Measurements from ENCODE around the gene DNAJC22. TPM values are rescaled to one million over a fixed set of nuclear protein-coding genes. Genes with fewer than 3 reads are reported as not detected.
A peak's percentile ranks its signal among the peaks of the same experiment; 100 is the strongest.

Gene DNAJC22
- total and polyA plus RNA-seq, 2 experiments from 2014 or later, result 0.33 to 0.48 TPM

DNA sequence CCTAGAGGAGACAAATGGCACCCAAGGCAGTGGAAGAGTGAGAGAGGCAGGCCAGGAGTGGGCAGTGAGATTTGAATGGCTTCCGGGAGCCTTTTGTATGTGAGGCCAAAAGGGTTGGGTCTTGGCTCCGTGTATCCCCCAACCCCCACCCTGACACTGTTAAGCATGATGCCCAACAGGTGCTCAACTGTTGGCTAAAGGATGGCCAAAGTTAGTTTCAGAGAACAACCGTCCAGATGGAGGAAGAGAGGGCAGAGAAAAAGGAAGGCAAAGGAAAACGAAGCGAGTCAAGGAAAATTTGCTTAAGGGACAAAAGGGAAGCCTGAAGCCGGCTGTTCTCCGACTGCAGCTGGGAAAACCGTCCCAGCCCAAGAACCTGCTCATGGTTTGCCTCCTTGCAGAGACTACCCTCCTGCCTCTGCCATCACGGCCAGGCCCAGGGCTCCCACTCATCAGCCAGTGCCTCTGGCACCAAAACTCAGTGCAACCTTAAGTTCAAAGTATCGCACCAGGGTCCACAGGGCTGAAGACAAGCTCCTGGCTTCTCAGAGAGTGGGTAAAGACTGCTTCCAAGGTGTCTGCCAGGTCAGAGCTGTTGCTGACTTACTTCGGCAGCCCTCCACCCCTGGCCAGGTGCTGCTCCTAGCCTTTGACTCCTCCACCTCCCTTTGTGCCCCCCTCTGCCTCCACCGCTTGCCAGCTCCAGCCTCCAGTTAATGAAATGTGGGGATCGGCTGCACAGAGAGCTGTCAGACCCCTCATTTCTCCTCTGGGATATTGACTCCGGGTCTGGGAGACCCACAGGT is 5.5 kb upstream of the DNAJC22 start:
- DNase-seq (ENCODE audit: low read depth in 1 of 2, low spot score in 1 of 2), result no peak
- H3K9me3 ChIP-seq (ENCODE audit: low read depth), result no peaks in the 10 kb centered on the region
- H3K4me1 ChIP-seq (ENCODE audit: low read depth), result peaks cover 12% of the 10 kb centered on the region
- H3K36me3 ChIP-seq, result no peaks in the 10 kb centered on the region
- H3K4me3 ChIP-seq, result no peak overlapping the region
- TF ChIP-seq, protein P1, sequence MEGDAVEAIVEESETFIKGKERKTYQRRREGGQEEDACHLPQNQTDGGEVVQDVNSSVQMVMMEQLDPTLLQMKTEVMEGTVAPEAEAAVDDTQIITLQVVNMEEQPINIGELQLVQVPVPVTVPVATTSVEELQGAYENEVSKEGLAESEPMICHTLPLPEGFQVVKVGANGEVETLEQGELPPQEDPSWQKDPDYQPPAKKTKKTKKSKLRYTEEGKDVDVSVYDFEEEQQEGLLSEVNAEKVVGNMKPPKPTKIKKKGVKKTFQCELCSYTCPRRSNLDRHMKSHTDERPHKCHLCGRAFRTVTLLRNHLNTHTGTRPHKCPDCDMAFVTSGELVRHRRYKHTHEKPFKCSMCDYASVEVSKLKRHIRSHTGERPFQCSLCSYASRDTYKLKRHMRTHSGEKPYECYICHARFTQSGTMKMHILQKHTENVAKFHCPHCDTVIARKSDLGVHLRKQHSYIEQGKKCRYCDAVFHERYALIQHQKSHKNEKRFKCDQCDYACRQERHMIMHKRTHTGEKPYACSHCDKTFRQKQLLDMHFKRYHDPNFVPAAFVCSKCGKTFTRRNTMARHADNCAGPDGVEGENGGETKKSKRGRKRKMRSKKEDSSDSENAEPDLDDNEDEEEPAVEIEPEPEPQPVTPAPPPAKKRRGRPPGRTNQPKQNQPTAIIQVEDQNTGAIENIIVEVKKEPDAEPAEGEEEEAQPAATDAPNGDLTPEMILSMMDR (IDR thresholded peaks at IDR 0.05; ENCODE audit: low read depth, low read length), result no peak
- peaks cover 100% of the 10 kb centered on the region for H3K27me3 ChIP-seq
- H3K27ac ChIP-seq, result no peak overlapping the region

DNA sequence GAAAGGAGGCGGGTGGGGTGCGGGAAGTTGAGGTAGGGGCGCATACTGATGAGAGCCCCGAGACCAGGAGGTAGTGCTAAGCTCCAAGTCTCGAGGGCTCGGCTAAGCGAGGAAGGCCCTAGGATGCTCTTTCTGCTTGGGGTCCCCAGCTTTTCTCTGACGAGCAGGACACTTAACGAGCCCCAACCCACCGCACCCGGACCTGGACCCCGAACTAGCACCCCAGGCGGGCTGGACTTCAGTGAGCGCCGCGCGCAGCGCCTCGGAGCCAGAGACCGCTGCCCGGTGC is 5.0 kb upstream of the DNAJC22 start:
- Histone ChIP-seq H3K9me3 (ENCODE audit: low read depth) (no peaks in the 10 kb centered on the region), H3K4me3 (no peak overlapping the region), H3K4me1 (ENCODE audit: low read depth) (peaks cover 16% of the 10 kb centered on the region), H3K27me3 (peaks cover 100% of the 10 kb centered on the region), H3K36me3 (no peaks in the 10 kb centered on the region), H3K27ac (no peak overlapping the region)
- TF ChIP-seq, protein P1 (IDR thresholded peaks at IDR 0.05; ENCODE audit: low read depth, low read length), result no peak
- no peak for DNase-seq (ENCODE audit: low read depth in 1 of 2, low spot score in 1 of 2)

DNA sequence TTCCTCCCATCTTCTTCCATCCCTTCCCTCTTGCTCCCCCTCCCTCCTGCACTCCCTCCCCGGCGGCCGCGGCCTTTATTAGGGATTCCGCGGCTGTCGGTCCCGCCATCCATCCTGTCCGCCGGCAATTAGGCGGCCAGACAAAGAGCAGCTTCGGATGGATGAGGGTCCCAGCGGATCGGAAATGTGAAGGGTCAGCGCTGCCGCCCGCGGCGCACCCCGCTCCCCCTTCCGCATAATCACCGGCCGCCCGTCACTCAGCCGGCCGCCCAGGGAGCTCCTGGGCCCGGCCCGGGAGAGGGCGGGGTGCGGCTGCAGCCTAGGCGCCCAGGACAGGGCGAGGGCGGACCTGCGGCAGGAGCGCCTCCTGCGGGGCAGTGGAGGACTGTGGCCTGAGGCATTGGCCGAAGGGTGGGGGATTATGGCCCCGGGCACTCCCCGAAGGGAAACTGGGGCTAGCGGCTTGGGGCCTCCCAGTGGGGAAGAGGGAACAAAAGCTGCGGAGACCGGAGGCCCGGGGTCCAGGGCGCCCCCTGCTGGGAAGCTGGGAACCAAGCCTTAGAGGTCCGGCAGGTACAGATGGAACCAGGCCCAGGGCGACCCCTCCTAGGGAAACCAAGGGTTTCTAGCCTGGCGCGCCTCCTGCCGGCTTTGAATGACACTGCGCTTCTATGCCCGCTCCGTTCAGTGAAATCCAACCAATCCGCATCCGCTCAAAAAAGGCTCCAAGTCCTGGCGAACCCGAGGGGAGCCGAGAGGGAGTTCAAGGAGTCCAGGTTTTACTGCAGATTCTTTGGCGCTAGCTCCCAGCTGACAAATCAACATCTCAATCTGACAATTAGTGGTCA is 4.4 kb upstream of the DNAJC22 start:
- Histone ChIP-seq H3K27me3 (peaks cover 100% of the 10 kb centered on the region), H3K27ac (no peak overlapping the region), H3K36me3 (no peaks in the 10 kb centered on the region), H3K9me3 (ENCODE audit: low read depth) (no peaks in the 10 kb centered on the region), H3K4me1 (ENCODE audit: low read depth) (peaks cover 19% of the 10 kb centered on the region), H3K4me3 (peak overlapping the region; percentile 26)
- peak; percentile 82 to 95 for DNase-seq (ENCODE audit: low read depth in 1 of 2, low spot score in 1 of 2)
- TF ChIP-seq, protein P1 (IDR thresholded peaks at IDR 0.05; ENCODE audit: low read depth, low read length), result peak; percentile 85

DNA sequence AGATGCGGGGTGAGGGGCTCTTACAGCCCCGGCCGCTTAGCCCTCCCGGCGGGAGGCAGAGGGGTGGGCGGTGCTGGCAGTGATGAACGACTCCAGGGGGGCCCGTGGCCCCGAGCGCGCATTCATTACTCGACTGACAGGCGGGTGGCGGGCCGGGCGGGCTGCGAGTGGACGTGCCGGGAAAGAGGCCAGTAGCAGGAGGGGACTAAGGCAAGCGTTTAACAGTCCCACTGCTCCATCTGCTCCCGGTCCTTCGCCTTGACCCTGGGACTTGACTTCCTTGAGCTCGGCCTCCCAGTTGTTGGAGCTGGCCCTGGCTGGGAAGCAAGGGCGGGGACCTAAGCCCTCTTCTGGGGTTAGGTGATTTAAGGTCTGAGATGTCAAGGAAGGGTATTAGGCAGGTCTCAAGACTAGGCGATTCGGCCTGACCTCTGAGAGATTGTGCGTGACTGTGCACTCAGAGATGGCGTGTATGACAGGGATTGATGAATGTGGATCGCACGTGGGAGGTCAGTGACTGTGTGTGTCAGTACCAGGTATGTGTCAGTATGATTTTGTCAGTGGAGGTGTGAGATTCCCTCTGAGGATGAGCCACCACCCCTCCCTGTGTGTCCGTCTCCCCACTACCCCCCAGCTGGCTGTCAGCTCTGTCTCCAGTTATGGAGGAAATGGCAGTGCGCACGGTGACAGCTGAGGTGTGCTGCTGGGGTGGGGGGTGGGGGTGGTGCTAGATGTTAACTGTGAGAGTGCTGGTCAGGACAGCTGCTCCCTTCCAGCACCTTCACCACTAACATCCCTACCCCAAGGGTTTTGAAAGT is 3.6 kb upstream of the DNAJC22 start:
- DNase-seq (ENCODE audit: low read depth in 1 of 2, low spot score in 1 of 2), result no peak
- TF ChIP-seq, protein P1 (IDR thresholded peaks at IDR 0.05; ENCODE audit: low read depth, low read length), result no peak
- peaks cover 19% of the 10 kb centered on the region for H3K4me1 ChIP-seq (ENCODE audit: low read depth)
- H3K27me3 ChIP-seq, result peaks cover 100% of the 10 kb centered on the region
- H3K27ac ChIP-seq, result no peak overlapping the region
- H3K36me3 ChIP-seq, result no peaks in the 10 kb centered on the region
- no peaks in the 10 kb centered on the region for H3K9me3 ChIP-seq (ENCODE audit: low read depth)
- peak overlapping the region; percentile 26 for H3K4me3 ChIP-seq

DNA sequence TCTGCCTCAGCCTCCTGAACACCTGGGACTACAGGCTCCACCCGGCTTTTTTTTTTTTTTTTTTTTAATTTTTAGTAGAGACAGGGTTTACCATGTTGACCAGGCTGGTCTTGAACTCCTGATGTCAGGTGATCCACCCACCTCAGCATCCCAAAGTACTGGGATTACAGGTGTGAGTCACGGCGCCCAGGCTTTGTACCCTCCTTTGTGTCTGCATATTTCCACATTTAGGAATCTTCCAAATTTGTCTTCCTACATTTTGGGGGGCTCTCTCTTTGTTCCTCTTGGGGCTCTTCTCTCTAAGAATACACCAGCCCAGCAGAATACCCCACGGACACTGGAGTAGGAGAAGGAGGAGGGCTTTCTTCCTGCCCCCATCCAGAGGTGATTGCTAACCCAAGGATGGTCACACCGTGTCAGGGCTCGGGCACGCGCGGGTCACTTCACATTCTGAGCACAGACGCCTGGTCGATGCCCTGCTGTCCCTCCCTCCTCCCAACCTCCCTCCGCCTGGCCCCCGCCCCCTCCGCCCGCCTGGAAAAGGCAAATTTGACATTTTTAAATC is 2.1 kb upstream of the DNAJC22 start:
- peaks cover 100% of the 10 kb centered on the region for H3K27me3 ChIP-seq
- no peak overlapping the region for H3K27ac ChIP-seq
- DNase-seq (ENCODE audit: low read depth in 1 of 2, low spot score in 1 of 2), result no peak
- no peaks in the 10 kb centered on the region for H3K36me3 ChIP-seq
- no peaks in the 10 kb centered on the region for H3K9me3 ChIP-seq (ENCODE audit: low read depth)
- H3K4me1 ChIP-seq (ENCODE audit: low read depth), result peaks cover 19% of the 10 kb centered on the region
- TF ChIP-seq, protein P1 (IDR thresholded peaks at IDR 0.05; ENCODE audit: low read depth, low read length), result no peak
- H3K4me3 ChIP-seq, result peak overlapping the region; percentile 38

Data from cardiac muscle cell (in vitro differentiated cells and primary cell).